Astrocyte (in vitro differentiated cells and primary cell): Measurements from ENCODE around the gene UBL7.

ENCODE experiments used
- EZH2 ChIP-seq: IDR thresholded peaks from 2 replicates; pipeline ENCODE4 v1.6.1; 2012; ENCODE audit warnings: mild to moderate bottlenecking, low read length, inconsistent platforms; ENCODE audit not compliant: insufficient read depth
- TF ChIP-seq, protein P1 (sequence below): IDR thresholded peaks from 2 replicates; pipeline ENCODE4 v1.5.1; 2011; ENCODE audit warnings: low read depth, mild to moderate bottlenecking, inconsistent platforms, low read length, moderate library complexity; ENCODE audit not compliant: insufficient read depth

DNA sequence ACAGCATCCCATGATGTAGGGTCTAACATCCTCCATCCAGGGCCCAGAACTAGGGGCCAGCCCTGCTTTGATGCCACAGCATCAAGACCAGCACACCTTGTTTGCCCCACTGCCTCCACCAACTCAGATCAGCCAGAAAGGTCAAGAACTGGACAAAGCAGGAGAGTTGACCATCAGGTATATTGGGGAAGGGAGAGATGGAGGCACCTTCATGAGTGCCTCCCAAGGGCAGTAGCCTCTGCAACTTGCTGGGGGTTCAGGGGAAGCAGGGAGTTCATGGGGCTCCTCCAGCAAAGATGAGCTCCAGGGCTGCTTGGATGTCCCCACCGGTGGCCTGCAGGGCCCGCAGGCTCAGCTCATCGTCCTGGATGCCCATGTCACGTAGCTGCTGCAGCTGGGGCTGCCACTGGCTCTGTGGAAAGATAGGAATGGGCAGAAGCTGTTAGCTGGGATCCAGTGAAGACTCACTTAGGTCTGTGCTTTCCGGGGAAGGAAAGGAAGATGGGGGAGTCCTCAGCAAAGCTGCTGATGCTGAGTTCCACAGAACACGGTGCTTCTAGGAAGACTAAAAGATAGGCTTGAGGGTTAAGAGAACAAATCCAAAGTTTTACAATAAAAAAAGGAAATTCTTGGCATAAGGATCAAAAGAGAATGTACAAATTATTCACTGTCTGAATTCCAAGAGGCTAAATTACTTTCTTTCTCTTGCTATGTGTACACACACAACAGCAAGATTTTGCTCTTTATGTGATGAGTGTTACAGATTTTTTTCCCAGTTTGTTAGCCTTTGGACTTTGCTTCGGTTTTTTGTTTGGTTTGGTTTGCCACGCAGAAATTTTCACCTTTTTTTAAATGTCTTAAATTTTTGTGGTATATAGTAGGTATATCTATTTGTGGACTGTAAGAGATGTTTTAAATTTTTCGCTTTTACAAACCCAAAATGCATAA lies 14.9 kb downstream of the UBL7 start:
- TF ChIP-seq, protein P1, sequence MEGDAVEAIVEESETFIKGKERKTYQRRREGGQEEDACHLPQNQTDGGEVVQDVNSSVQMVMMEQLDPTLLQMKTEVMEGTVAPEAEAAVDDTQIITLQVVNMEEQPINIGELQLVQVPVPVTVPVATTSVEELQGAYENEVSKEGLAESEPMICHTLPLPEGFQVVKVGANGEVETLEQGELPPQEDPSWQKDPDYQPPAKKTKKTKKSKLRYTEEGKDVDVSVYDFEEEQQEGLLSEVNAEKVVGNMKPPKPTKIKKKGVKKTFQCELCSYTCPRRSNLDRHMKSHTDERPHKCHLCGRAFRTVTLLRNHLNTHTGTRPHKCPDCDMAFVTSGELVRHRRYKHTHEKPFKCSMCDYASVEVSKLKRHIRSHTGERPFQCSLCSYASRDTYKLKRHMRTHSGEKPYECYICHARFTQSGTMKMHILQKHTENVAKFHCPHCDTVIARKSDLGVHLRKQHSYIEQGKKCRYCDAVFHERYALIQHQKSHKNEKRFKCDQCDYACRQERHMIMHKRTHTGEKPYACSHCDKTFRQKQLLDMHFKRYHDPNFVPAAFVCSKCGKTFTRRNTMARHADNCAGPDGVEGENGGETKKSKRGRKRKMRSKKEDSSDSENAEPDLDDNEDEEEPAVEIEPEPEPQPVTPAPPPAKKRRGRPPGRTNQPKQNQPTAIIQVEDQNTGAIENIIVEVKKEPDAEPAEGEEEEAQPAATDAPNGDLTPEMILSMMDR = no peak
- TF ChIP-seq EZH2 = no peak
